Putamen (tissue), 1 donor: ENCODE data around the gene OPCML.

Experiments used
- DNase-seq: peaks from one replicate; pipeline ENCODE4 v3.0.0-alpha.2; 2016; ENCODE audit warnings: low spot score

OPCML gene

DNA sequence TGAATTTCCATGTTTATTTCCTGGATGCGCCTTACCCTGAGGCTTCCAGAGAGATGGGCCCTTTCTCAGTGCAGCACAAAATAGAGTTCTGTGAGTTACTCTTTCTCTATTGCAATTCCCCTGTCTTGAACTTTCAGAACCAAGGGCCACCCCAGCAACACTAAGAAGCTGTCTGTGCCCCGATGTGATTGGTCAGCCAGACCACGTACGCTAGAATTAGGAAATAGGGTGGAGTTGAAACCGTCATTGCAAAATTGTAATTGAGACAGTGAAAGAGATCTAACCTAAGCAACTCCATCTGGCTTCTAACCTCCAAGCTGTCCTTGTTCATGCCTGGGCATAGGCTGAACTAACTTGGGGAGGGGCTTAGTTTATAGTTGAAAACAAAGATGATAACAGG is 981.3 kb downstream of the OPCML start:
- no peak for DNase-seq

- no peak for DNase-seq
Observed at GRCh38 chr11:132549561-132549960, 982.7 kb downstream of the OPCML start.

GRCh38 chr11:132549001-132549400 is 983.3 kb downstream of the OPCML start:
- DNase-seq: no peak

GRCh38 chr11:132544007-132544406 is 988.3 kb downstream of the OPCML start:
- no peak for DNase-seq

GRCh38 chr11:132541794-132542193 is 990.5 kb downstream of the OPCML start:
- DNase-seq: no peak

DNA sequence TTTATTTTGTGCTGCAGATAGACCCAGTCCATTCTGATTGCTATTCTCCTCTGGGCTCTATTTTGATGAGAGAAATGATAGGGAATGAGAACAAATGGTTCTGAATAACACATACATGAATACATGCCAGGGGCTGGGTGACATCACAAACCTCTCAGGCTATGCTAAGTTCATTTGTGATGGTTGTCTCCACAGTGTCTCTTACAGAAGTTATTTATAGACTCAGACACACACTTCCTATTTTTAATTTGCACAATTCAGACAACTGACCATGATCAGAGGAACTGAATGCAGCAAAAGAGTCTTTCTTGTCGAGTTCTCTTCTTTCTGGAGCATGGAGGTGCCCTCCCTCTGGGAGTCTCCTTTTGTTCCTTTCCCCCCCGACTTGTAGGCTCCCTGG is 991.7 kb downstream of the OPCML start:
- peak; percentile 7 for DNase-seq

DNA sequence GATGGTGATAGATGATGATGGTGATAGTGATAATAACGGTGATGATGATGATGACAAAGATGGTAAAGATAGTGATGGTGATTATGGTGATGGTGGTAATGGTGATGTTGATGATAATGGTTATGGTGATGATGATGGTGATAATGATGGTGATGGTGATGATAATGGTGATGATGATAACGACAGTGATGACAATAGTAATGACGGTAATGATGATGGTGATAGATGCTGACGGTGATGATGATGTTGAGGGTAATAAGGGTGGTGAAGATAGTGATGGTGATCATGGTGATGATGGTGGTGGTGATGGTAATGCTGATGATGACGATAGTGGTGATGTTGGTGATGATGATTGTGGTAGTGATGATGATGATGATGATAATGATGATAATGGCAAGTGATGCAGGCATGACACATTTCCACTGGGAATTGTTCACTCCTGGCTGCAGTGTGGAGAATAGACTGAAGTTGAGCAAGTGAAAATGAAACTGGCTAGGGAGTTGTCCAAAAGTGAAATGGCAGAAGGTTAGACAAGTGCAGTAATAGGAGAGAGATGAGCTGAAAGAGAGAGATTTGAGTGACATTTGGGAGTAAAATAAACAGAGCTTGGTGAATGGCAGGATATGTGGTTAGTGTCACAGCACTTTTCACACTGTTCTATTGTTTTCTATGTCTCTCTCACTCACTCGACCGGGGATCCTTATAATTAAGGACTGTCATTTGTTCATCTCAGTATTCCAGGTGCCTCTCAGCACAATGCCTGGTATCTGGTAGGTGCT is 992.5 kb downstream of the OPCML start:
- DNase-seq: no peak

- DNase-seq: no peak
Observed at GRCh38 chr11:132538642-132539041, 993.7 kb downstream of the OPCML start.

GRCh38 chr11:132535830-132536229 is 996.5 kb downstream of the OPCML start:
- peak; percentile 17 for DNase-seq

- DNase-seq: no peak
Observed at GRCh38 chr11:132531921-132532320, 1000.4 kb downstream of the OPCML start.

DNA sequence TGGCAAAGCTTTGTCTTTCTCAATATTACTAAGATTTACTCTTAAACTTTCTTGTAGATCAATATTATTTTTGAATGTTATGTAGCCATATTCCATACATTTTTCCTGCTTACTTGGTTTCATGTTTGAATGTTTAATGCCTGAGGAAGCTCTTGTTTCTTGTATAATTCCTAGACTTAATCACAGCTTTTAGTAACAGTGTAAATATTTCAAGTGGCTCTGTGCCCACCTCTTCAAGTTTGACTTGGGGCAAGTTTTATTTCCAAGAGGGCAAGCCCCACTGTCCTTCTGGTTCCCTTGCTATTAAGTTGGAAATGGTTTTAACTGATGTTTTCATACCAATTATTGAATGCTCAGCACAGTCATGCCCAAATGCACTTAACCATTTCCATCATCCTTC is 1004.1 kb downstream of the OPCML start:
- no peak for DNase-seq

DNA sequence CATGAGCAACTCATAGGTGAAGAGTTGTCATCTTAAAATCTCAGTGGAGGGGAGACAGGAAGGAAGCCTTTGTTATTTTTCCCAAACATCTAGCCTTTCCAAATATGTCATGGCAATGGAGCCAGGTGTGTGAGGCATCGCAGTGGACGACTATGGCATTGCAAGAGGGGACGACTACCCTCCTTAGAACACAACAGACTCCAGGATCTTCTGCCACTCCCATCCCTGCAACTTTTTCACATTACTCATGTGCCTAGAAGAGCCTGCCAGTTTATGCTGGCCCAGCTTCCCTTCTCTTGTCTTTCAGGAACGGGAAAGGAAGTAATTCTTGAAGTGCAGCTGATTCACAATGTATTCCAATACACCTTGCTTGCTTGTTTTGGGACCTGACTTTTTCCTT is 1008.4 kb downstream of the OPCML start:
- no peak for DNase-seq

GRCh38 chr11:132520199-132520598 is 1012.1 kb downstream of the OPCML start:
- no peak for DNase-seq

- DNase-seq: no peak
Observed at GRCh38 chr11:132519241-132519815, 1013.0 kb downstream of the OPCML start.

GRCh38 chr11:132504501-132505041 is 1027.7 kb downstream of the OPCML start:
- no peak for DNase-seq

DNA sequence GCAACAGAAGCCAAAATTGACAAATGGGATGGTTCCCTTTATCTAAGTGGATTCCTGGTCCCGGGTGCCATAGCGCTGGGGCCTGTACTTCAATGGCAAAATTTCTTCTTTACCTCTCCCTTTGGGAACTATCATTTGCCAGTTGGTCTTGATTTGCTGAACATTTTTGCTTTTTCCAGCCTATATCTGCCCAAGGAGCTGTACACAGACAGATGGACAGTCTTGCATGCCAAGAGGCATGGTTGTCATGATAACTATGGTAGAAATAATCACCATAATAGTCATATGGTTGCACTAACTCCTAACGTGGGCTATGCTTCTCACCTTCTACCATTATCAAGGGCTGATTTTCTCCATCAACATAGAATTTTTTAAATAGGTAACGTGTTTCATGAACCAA is 1030.9 kb downstream of the OPCML start:
- no peak for DNase-seq

DNA sequence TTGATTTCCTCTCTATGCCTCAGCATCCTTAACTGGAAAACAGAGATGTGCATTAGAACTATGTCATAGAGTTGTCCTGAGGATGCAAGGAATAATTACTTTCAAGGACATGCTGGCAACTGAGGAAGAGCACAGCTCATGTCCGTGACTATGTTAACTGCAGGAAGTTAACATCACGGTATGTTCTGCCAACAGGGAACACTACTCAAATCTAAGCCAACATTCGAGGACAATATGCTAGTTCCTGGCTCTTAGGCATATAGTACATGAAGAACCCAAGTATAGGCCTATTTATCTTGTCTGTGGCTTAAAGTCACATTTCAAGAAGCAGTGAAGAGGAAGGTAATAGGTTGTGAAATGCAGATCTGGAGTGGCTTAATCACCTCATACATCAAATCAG is 1032.6 kb downstream of the OPCML start:
- no peak for DNase-seq

DNA sequence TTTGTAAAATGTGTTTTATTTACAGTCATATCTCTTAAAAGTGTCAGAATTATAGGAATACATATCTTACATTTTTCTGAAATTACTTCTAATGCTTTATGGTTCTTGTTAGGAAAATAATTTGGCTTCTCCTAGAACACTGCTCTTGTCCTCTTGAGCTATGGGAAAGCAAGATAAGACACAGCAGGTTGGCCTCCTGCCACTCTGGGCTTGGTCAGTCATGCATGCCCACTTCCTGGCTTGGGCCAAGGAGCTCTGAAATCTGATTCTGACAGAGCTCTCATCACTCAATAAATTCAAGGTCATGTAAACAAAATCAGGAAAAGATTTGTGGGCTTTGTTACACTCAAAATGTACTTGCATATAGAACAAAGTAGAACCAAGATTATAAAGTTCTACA is 1036.0 kb downstream of the OPCML start:
- no peak for DNase-seq

GRCh38 chr11:132493801-132494200 is 1038.5 kb downstream of the OPCML start:
- DNase-seq: no peak

DNA sequence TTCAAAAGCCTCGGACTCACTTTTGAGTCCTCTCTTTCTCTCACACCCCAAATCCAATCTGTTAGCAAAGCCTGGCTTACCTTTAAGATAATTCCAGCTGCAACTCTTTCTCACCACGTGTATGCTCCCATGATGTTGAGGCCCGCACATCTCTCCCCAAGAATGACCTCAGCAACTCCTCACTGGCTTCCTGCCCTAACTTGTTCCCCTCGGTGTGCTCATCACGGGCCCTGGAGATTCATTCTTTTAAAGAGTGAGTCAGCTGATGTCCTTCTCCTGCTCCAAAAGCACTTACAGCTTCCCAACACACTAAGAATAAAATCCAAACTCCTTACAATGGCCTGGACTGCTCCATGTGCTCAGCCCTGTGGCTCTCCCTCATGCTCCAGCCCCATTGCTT is 1041.3 kb downstream of the OPCML start:
- no peak for DNase-seq

GRCh38 chr11:132486060-132486459 is 1046.2 kb downstream of the OPCML start:
- no peak for DNase-seq

DNA sequence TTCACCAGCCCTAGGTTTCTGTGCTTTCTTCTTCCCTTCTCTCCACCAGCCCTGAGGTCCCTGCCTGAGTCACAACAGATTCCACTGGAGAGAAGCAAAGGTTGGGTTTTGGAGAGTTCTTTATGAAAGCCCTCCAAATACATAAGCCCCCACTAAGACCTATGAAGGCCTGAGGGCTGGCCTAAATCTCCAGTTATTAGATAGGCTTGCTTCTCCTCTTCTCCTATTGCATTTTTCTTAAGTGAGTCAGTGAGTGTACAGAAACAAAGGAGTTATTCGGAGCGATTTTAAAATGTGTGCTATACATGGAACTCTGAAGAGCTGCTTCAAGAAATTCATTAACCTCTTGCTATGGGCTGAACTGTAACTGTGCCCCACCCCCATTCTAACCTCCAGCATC is 1057.3 kb downstream of the OPCML start:
- no peak for DNase-seq

GRCh38 chr11:132472411-132473172 is 1059.7 kb downstream of the OPCML start:
- DNase-seq: peak; percentile 18
